Measurements from ENCODE around the gene LMCD1.

LMCD1 gene

DNA sequence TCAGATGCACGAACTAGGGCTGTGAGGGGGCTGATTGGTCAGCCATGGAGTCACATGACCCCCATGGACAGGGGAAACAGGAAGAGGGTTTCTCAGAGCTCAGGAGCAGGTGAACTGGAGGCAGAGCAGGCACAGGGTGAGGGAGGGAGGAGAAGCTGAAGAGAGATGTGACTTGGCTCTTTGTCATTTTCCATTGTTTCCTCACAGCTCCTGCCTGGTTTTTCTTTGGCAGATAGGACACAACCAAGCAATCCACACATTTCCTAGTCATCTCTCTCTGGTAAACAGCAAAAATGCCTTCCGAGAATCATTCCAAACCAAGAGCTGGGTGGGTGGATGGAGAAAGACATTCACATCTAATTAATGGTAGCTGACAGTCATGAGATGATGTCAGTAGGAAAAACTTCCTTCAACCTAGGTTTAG lies 43.4 kb upstream of the LMCD1 start:
- DNase-seq (ENCODE audit: low spot score), result no peak
- TF ChIP-seq, protein P1, sequence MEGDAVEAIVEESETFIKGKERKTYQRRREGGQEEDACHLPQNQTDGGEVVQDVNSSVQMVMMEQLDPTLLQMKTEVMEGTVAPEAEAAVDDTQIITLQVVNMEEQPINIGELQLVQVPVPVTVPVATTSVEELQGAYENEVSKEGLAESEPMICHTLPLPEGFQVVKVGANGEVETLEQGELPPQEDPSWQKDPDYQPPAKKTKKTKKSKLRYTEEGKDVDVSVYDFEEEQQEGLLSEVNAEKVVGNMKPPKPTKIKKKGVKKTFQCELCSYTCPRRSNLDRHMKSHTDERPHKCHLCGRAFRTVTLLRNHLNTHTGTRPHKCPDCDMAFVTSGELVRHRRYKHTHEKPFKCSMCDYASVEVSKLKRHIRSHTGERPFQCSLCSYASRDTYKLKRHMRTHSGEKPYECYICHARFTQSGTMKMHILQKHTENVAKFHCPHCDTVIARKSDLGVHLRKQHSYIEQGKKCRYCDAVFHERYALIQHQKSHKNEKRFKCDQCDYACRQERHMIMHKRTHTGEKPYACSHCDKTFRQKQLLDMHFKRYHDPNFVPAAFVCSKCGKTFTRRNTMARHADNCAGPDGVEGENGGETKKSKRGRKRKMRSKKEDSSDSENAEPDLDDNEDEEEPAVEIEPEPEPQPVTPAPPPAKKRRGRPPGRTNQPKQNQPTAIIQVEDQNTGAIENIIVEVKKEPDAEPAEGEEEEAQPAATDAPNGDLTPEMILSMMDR (IDR thresholded peaks at IDR 0.05; ENCODE audit: extremely low read depth, missing control alignments), result no peak

DNA sequence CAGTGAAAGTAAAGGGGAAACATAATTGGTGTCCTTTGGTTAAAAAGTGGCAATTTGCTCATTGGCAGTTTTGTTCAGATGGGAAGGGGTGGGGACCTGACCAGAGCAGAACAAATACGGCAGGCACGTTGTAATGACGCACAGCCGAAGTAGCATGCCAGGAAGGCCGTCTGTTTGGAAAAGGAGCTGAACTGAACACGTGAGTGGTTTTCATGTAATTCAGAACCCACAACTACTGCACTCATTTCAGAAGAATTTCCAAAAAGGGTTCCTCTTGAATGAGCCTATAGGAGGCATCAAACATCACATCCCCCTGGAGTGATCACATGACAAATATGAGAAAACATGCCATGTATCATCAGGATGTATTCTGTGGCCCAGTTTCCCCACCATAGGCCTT lies 42.9 kb upstream of the LMCD1 start:
- TF ChIP-seq, protein P1 (IDR thresholded peaks at IDR 0.05; ENCODE audit: extremely low read depth, missing control alignments), result no peak
- no peak for DNase-seq (ENCODE audit: low spot score)

DNA sequence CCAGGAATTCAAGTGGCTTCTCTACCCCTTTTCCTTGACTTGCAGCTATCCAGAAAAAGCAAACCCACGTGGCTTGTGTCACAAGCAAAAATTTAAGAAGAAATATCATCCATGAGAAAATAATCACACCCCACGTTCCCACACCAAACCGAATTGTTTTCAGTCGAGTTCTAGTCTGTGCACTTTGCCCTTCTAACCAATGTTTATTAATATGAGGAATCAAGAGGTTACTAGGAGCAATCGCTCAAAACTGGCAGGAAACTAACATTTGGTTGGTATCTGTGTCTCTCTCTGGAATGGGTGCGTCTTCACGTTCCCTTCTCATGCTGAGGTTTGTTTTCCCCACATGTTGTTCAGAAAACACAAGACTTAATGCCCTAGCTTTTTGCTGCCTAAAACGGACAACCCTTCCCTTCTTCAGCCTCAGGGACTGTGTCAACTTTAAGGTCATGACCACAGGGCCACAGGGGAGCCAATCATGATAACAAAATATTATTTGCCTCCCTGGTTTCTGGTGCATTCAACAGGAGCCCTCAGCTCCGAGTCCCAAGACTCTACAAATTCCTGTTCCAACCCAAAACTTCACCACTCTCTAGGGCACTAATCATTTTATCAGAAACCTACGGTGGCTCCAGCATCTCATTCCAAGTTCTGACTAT lies 41.4 kb upstream of the LMCD1 start:
- TF ChIP-seq, protein P1 (IDR thresholded peaks at IDR 0.05; ENCODE audit: extremely low read depth, missing control alignments), result no peak
- DNase-seq (ENCODE audit: low spot score), result no peak

DNA sequence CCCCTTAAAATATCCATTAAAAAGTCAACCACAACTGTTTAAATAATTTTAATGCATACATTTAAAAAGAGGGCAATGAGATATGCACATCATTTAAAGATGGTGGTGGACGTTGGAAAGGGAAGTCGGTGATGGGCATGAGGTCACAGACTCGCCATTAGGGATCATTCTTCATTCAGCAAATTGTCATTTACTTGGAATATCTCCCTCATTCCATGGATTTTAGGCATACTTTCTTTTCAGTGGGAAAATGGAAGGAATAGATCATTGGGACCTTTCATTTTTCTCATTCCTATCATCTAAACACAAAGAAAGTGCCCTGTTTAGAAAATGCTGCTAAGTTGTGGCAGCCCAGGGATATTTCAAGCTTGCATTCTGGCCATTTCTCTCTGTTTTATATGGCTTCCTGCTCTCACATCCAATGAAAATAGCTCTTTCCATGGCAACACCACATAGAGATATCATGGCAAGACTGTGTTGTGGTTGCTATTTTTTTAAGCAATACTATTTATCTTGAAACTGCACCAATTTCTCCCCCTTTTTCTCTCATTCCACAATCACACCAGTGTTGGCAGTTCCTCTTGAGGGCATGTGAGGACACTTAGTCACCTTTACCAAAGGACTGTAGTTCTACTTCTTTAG lies 40.7 kb upstream of the LMCD1 start:
- no peak for DNase-seq (ENCODE audit: low spot score)
- TF ChIP-seq, protein P1 (IDR thresholded peaks at IDR 0.05; ENCODE audit: extremely low read depth, missing control alignments), result no peak

DNA sequence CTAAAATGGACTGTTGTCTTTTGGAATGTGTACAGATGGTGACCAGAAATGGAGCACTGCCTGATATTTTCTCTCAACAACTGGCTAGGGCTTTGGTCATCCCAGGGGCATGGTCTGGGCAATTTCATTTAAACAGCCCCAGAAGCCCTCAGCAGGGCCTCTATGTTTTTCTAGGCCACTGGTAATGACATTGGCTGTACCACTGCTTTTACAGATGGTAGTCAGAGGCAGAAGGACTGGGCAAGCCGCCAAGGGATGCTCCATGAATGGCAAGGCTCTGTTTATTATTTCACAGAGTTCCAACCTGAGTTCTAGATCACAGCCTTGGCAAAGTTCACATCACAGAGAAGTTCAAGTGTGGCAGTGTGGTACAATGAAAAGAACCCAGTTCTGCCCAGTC lies 37.0 kb upstream of the LMCD1 start:
- DNase-seq (ENCODE audit: low spot score), result no peak

DNA sequence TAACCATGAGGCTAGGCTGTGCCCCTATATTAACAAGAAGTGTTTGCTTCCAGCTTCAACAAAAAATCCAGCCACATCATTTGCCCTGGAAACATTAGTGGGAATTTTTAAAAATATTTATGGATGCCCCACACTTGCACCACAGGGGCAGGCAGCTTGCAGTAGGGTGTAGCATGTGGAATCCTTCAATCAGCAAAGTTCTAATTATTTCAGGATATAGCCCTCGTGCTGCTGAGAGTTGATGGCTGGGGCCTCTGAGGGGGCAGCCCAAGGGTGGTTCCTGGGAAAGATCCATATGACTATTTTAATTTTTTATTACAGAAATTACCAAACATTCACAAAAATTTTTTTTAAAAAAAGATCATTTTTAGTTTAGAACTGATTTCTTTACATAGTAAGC lies 35.1 kb upstream of the LMCD1 start:
- DNase-seq (ENCODE audit: low spot score), result no peak
- TF ChIP-seq, protein P1 (IDR thresholded peaks at IDR 0.05; ENCODE audit: extremely low read depth, missing control alignments), result no peak

More for the DNA sequence above, 37.0 kb upstream of the LMCD1 start:
- TF ChIP-seq, protein P1 (IDR thresholded peaks at IDR 0.05; ENCODE audit: extremely low read depth, missing control alignments), result no peak

DNA sequence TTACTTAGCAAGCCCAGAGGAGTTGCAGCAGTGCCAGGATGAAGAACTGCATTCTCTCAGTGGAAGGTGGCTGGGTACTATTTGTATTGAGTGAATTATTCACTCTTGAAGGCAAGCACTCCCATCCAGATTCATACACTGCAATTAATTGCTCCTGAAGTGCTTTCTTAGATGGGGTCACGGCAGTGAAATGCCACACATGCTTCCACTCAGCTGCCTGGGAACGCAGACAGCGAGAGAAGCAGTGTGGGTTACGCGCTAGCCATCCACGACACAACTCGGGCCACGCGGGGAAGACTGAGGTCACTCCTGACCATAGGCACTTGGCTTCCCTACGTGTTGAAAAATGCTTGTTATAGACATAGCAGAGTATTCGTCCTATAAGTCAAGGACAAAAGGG lies 30.8 kb upstream of the LMCD1 start:
- DNase-seq (ENCODE audit: low spot score), result no peak
- TF ChIP-seq, protein P1 (IDR thresholded peaks at IDR 0.05; ENCODE audit: extremely low read depth, missing control alignments), result no peak

All from GM20000 (cell line).